GM19023 (cell line): ENCODE results near the gene HES6.
A peak's percentile ranks its signal among the peaks of the same experiment; 100 is the strongest.

Experiments
- ATAC-seq: cut with Tn5 transposase; IDR thresholded peaks from one replicate; pipeline ENCODE4 v1.9.1; 2021; ENCODE audit warnings: mild to moderate bottlenecking, moderate library complexity; ENCODE audit not compliant: unreplicated experiment

Gene HES6

DNA sequence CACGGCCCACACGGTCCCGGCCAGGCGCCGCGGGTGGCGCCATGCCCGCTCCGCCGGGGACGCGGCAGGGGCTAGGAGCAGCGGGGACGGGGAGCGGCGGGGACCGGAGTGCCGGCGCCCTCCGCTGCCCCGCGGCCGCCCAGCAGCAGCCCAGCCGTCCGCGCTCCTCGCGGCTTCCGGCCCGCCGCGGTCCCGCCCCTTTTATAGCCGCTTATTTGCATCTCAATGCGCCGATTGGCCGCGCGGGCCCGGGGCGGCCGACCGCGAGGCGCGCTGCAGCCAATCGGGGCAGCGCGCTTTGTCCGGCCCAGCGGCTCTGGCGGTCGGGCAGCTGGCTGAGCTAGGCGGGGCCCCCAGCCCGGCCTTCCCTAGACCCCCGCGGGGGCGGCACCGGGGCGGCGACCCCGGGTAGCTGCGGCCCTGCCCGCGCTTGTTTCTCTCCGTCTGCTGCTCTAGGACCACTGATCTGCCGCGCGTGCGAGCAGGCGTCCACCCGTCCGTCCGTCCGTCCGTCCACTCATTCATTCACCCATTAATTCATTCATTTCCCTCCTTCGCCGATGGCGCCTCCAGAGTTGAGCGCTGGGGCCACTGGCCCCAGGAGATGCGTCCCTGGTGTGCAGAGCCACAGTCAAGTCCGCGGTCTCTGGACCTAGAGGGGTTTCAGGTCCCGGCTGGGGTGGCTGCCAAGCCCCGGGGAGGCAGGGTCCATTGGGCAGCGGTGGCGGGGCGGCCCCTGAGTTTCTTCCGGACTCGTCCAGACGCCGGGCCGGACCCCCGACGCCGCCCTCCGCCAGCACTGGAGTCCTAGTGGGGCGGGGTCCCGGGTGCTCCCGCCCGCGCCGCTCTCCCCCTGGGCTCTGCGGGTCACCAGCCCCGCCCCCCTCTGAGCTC lies at the start of gene HES6:
HES6 (minus strand) TSS at position 176 of the 894 bp plus-strand sequence; CDS start at position 43, 133 bp downstream.
- ATAC-seq, result peak; percentile 82

DNA sequence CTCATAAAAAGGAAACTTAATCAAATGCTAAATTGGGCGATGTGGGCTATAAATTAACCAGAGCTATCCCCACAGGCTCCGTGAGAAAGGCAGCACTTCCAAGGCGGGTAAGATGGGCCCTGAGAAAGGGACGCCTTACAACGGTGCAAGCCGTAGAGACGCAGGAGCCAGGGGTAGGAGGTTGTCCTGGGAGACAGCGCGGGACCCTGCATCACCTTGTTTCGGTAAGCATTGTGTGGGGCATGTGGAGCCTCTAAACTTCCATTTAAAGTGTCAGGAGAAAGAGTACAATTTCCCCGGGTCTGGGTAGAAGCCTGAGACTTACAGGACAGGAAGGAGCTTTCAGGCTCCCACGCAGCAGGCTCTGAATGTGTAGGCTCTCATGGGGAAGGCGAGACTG lies 49.7 kb upstream of the HES6 start:
- ATAC-seq, result no peak

- peak; percentile 89 for ATAC-seq
Measured at GRCh38 chr2:238288650-238289573, 49.1 kb upstream of the HES6 start.

DNA sequence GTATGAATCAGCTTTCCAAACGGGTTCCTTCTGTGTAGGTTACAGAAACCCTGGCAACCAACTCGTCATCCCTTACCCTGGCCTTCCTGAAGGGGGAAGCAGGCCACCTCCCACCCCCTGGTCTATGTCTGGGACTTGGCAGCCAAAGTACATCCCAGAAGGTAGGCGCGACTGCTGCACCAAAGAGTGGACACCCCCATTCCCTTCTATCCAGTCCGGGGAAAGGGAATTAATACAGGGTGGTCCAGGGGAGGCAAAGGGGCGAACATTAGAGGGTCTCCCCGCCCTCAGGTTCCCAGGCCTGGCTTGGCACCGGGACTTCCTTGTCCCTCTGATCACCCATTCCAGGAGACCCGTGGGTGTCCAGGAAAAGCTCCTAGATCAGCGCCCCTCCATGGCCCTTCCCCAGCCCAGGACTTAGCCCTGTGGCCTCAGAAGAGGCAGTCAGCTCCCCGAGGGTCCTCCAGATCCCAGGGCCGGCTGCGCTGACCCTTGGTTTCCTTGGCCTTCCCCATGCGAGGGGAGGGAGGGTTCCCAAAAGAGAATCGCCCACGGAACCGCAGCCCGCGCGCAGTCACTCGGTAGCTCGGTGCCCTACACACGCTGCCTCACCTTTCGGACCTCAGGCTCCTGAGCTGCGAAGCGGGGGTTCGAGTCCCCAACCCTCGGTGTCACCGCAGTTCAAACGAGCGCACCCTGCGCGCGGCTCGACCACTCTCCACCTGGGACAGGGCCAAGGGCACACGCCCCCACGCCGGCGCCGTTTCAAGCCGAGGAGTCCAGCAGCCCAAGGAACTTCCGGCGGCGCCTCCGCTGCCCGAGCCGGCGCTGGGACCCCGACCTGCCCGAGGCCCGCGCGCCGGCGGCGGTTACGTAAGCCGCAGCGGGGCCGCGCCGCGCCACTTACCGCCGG lies 48.2 kb upstream of the HES6 start, which contains the start of gene PER2:
PER2 (minus strand) TSS at position 874 of the 913 bp plus-strand sequence. CDS start 10,674 bp downstream, outside the sequence.
- peak; percentile 39 for ATAC-seq

DNA sequence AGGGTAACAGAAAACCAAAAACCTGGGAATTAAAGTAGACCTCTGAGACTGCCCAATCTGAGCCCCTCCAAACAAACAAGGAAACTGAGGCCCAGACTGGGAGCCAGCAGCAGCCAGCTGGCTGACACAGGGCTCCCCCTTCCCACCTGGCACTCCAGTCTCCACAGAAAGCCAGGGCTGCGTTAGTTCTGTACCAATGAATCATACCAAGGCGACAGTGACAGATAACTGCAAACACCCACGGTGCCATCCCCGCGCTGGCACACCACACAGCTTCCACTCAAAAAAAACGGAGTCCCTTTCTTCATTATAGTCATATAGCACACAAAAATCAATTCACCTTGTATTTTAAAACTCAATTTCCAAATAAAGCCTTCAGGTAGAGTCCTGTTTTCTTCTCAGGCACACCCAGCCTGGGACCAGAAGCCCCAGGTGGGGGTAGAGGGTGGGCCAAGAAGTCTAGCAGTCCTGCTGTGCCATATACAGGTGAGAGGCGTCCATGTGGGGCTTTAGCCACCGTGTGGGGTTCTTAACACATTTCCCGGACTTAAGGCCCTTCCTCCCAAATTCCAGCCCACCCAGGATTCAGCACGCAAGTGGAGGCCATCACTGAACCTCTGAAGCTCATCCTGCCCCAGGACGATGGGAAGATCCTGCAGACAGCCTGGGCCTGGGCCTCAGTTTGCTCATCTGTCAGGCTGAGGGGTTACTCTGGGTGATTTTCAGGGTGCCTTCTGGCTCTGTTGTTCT lies 47.3 kb upstream of the HES6 start:
- no peak for ATAC-seq

GRCh38 chr2:238286551-238286950 lies 46.7 kb upstream of the HES6 start:
- ATAC-seq, result no peak

DNA sequence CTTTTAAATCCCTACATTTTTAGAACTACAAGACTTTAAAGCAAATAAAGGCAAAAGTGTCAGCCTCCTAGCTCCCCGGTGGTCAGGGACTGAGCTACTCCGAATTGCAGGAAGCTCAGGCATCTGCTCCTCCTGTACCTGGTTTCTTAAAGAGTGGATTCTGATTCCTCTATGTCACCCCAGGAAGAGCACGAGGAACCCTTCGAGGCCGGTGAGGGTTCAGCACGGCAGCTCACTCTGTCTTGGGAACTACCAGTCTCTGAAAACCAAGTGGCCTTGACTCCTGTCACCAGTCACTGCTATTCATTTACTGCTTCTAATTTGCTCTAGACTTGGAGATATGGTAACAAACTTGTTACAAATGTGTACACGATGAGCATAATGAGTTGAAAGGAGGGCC lies 46.3 kb upstream of the HES6 start:
- no peak for ATAC-seq

DNA sequence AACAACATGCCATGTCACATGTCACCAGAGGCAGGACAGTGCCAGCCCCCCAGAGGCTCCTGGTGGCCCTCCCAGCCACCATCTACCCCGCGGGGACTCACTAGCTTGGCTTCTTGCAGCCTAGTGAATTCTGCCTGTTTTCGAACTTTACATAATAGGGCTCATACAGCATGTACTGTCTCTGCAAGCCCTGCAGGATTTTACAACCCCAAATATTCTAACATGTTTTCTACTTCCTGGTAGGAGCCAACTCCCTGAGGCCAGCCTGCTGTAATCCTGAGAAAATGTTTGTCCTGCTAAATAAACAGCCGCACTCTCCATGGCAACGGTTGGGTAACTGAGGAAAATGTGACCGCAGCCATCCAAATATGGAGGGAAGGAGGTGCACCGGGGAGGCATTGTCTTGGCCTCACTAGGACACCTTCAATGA lies 45.8 kb upstream of the HES6 start:
- no peak for ATAC-seq

- ATAC-seq, result no peak
Measured at GRCh38 chr2:238284802-238285515, 45.1 kb upstream of the HES6 start.

GRCh38 chr2:238282861-238283738 lies 43.3 kb upstream of the HES6 start:
- no peak for ATAC-seq

GRCh38 chr2:238281826-238282480 lies 42.1 kb upstream of the HES6 start:
- ATAC-seq, result no peak

DNA sequence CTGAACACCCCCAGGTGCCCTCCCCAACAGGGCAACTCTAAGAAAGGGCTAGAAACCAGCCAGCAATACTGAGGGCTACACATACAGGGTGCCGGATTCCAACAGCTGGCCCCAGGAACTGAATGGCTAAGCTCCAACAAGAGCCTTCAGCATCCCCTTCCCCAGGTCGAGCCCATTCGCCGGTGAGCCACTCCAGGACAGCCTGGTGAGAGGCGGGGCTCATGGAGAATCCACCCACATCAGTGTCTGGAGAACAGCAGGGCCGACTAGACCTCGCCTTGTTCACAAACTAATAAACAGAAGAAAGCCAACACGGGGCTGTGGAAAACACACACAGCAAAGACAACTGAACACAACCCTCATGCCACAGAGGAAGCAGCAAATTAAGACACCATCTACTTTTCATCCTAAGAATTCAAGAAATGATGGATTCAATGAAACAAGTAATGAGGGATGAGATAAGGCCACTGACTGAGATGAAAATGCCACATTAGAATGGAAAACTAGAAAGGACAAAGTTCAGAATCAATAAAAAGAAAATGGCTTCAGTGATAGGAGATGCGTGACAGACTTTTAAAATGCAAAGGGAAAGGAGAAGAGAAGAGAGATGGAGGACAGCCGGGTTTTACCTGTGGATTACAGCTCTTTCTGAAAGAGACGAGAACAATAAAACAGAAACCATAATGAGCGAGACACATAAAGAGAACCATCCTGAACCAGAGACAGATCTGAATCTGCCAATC lies 40.4 kb upstream of the HES6 start:
- ATAC-seq, result no peak

DNA sequence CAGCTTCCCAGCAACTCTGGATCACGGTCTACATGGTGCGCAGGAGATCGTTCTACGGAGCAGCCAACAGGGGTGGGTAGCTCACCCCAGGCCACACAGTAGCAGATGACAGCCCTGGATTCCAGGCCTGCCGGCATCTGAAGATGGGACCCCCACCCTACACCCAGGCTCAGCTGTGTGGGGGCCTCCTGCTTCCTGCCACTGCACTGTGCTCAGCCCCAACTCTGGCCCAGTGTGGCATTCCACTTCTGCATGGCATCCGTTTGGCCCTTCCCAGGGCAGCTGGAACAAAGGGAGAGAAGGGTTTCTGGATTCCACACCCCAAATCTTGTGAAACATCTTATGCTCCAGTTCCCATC lies 39.5 kb upstream of the HES6 start:
- no peak for ATAC-seq

GRCh38 chr2:238278626-238279323 lies 38.9 kb upstream of the HES6 start:
- ATAC-seq, result no peak

DNA sequence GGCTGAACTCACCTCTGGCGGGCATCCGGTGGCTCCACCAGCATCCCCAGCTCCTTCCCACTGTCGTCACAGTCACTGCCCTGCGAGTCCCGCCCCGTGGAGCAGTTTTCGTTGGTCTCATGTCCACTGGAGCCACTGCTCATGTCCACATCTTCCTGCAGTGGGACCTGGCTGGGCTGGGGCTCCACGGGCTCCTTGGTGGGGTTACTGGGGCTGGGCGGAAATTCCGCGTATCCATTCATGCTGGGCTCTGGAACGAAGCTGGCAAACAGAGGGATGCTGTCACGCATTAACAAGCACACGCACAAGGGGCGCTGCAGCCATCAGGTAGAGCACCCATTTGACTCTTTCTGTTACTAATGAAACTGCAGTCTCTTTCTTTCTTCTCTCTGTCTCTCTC lies 37.9 kb upstream of the HES6 start:
- no peak for ATAC-seq

DNA sequence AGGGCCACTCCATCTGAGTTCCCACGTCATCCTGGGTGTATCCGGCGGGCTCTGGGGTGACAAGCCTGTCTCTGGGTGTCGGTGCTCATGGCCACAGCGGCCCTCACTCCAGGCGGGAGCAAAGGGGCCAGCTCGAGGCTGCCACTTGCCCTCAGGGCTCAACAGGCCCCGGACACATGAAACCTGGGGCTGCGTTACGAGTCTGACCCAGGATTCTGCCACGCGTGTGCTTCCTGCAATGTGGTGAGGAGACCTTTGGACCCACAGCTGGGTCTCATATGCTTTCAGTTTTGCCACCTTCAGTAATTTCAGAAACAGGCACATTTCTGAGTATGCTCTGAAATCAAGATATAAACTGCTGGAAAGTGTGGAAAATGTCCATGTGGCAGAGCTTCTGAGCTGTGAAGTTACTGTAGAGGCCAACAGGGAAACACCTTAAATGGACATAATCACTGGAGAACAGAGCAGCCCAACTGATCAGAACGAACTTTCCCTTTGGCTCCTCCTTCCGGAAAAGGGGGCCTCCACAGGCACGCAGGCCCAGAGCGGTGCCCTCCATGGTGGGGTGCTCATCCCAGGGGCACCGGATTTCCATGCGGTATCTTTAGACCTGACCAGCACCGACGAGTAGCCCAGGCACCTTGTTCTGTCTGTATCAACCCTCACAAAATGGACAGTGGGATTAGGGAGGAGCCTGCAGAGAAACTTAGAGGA lies 34.5 kb upstream of the HES6 start:
- no peak for ATAC-seq
